ENCODE measurements around the gene MAP3K6.

DNA sequence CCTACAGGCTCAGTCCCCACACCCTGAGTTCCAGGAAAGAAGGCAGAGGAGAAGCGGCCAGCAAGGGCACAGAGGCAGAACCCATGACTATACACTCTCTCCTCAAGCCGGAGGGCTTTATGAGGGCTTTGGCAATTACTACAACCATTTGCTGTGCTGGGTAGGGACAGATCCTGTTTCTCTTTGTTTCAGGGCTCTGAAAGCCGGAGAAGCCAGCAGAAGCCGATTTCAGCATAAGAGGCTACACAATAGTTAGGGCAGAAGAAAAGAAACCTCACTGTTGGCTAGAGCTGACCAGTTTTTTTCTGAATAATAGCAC lies 39.6 kb upstream of the MAP3K6 start:
- TF ChIP-seq, protein P1, sequence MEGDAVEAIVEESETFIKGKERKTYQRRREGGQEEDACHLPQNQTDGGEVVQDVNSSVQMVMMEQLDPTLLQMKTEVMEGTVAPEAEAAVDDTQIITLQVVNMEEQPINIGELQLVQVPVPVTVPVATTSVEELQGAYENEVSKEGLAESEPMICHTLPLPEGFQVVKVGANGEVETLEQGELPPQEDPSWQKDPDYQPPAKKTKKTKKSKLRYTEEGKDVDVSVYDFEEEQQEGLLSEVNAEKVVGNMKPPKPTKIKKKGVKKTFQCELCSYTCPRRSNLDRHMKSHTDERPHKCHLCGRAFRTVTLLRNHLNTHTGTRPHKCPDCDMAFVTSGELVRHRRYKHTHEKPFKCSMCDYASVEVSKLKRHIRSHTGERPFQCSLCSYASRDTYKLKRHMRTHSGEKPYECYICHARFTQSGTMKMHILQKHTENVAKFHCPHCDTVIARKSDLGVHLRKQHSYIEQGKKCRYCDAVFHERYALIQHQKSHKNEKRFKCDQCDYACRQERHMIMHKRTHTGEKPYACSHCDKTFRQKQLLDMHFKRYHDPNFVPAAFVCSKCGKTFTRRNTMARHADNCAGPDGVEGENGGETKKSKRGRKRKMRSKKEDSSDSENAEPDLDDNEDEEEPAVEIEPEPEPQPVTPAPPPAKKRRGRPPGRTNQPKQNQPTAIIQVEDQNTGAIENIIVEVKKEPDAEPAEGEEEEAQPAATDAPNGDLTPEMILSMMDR (IDR thresholded peaks at IDR 0.05; ENCODE audit: low read depth, low read length, missing input control), result no peak
- TF ChIP-seq TAF1 (conservative IDR thresholded peaks at IDR 0.05) (no peak), GABPA (IDR thresholded peaks at IDR 0.05 in 1 of 2, conservative IDR thresholded peaks at IDR 0.05 in 1 of 2) (no peak), YY1 (IDR thresholded peaks at IDR 0.05) (no peak), RXRA (IDR thresholded peaks at IDR 0.05) (no peak), RAD21 (IDR thresholded peaks at IDR 0.05) (no peak), FOXA1 (IDR thresholded peaks at IDR 0.05) (no peak), SP1 (IDR thresholded peaks at IDR 0.05) (no peak)
- TF ChIP-seq, protein P2, sequence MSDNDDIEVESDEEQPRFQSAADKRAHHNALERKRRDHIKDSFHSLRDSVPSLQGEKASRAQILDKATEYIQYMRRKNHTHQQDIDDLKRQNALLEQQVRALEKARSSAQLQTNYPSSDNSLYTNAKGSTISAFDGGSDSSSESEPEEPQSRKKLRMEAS (IDR thresholded peaks at IDR 0.05), result no peak
- TF ChIP-seq, protein P3, sequence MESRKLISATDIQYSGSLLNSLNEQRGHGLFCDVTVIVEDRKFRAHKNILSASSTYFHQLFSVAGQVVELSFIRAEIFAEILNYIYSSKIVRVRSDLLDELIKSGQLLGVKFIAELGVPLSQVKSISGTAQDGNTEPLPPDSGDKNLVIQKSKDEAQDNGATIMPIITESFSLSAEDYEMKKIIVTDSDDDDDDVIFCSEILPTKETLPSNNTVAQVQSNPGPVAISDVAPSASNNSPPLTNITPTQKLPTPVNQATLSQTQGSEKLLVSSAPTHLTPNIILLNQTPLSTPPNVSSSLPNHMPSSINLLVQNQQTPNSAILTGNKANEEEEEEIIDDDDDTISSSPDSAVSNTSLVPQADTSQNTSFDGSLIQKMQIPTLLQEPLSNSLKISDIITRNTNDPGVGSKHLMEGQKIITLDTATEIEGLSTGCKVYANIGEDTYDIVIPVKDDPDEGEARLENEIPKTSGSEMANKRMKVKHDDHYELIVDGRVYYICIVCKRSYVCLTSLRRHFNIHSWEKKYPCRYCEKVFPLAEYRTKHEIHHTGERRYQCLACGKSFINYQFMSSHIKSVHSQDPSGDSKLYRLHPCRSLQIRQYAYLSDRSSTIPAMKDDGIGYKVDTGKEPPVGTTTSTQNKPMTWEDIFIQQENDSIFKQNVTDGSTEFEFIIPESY (IDR thresholded peaks at IDR 0.05), result no peak
- TF ChIP-seq, protein P4, sequence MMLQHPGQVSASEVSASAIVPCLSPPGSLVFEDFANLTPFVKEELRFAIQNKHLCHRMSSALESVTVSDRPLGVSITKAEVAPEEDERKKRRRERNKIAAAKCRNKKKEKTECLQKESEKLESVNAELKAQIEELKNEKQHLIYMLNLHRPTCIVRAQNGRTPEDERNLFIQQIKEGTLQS (IDR thresholded peaks at IDR 0.05), result no peak

Data from liver (tissue), 3 donors.